OCI-LY1 (cell line): ENCODE results near the gene BMPER.

ENCODE experiments used
- H2AFZ ChIP-seq: fragments of 200-600 bp; sonication (generic), shearing (Covaris generic); 2 replicates; pipeline ENCODE4 v1.6.0; 2014; ENCODE audit warnings: antibody characterized with exemption, mild to moderate bottlenecking, low read length
- H3F3A ChIP-seq: fragments of 200-600 bp; sonication (generic), shearing (Covaris generic); 2 replicates; pipeline ENCODE4 v1.6.0; 2014; ENCODE audit warnings: mild to moderate bottlenecking, antibody characterized with exemption, low read length, moderate library complexity; ENCODE audit not compliant: insufficient read depth
- H3K27ac ChIP-seq: fragments of 200-600 bp; sonication (generic); 2 replicates; pipeline ENCODE4 v1.5.1; 2014; ENCODE audit warnings: low read length, mixed run types, mild to moderate bottlenecking, low read depth; ENCODE audit not compliant: poor library complexity, severe bottlenecking
- H3K27me3 ChIP-seq: fragments of 200-600 bp; sonication (generic); 2 replicates; pipeline ENCODE4 v1.6.0; 2014; ENCODE audit warnings: antibody characterized with exemption, mild to moderate bottlenecking, low read length, moderate library complexity; ENCODE audit not compliant: insufficient read depth
- H3K36me3 ChIP-seq: fragments of 200-600 bp; sonication (generic); 2 replicates; pipeline ENCODE4 v1.6.1; 2014; ENCODE audit warnings: mild to moderate bottlenecking, antibody characterized with exemption, low read length, moderate library complexity, mixed read lengths; ENCODE audit not compliant: insufficient read depth
- H3K4me1 ChIP-seq: fragments of 200-600 bp; sonication (generic); 2 replicates; pipeline ENCODE4 v1.5.1; 2014; ENCODE audit warnings: mild to moderate bottlenecking, low read length, moderate library complexity; ENCODE audit not compliant: insufficient read depth, severe bottlenecking
- H3K4me2 ChIP-seq: fragments of 200-600 bp; sonication (generic), shearing (Covaris generic); 2 replicates; pipeline ENCODE4 v1.6.1; 2014; ENCODE audit warnings: low read length
- H3K4me3 ChIP-seq: fragments of 200-600 bp; sonication (generic); 2 replicates; pipeline ENCODE4 v1.5.1; 2014; ENCODE audit warnings: low read length, low read depth, mild to moderate bottlenecking, mixed read lengths; ENCODE audit not compliant: poor library complexity, severe bottlenecking
- H3K79me2 ChIP-seq: fragments of 200-600 bp; shearing (Covaris generic); 2 replicates; pipeline ENCODE4 v1.6.1; 2016; ENCODE audit warnings: mixed run types, low read length, mixed read lengths; ENCODE audit not compliant: insufficient read depth
- H3K9ac ChIP-seq: fragments of 200-600 bp; sonication (generic), shearing (Covaris generic); 2 replicates; pipeline ENCODE4 v1.6.1; 2014; ENCODE audit warnings: mild to moderate bottlenecking, low read length, mixed read lengths
- H3K9me2 ChIP-seq: fragments of 200-600 bp; sonication (generic), shearing (Covaris generic); 2 replicates; pipeline ENCODE4 v1.6.1; 2014; ENCODE audit warnings: low read depth, mild to moderate bottlenecking, low read length, mixed read lengths
- H3K9me3 ChIP-seq: fragments of 200-600 bp; shearing (Covaris generic); 2 replicates; pipeline ENCODE4 v1.6.1; 2014; ENCODE audit warnings: low read length, mixed read lengths
- H4K20me1 ChIP-seq: fragments of 200-600 bp; sonication (generic), shearing (Covaris generic); 2 replicates; pipeline ENCODE4 v1.6.0; 2016; ENCODE audit warnings: mild to moderate bottlenecking, low read length; ENCODE audit not compliant: insufficient read depth
- EZH2 ChIP-seq: fragments of 200-600 bp; sonication (generic), shearing (Covaris generic); IDR thresholded peaks from 2 replicates; pipeline ENCODE4 v1.8.0; 2017; ENCODE audit warnings: borderline replicate concordance, mixed run types, mild to moderate bottlenecking, antibody characterized with exemption, low read length, moderate library complexity, mixed read lengths
- TF ChIP-seq, protein P1 (sequence below): fragments of 200-600 bp; sonication (generic), shearing (Covaris generic); IDR thresholded peaks from 2 replicates; pipeline ENCODE4 v1.5.1; 2017; ENCODE audit warnings: mild to moderate bottlenecking, antibody characterized with exemption, low read length, moderate library complexity, mixed read lengths

Gene BMPER

GRCh38 chr7:33909318-33909717 lies 4.0 kb downstream of the BMPER start:
- Histone ChIP-seq H3K9ac (no peak overlapping the region), H3K79me2 (no peaks in the 10 kb centered on the region), H3F3A (no peaks in the 10 kb centered on the region), H3K27me3 (no peaks in the 10 kb centered on the region; the same call in 1 of the 2 replicates), H3K4me1 (no peaks in the 10 kb centered on the region), H4K20me1 (no peaks in the 10 kb centered on the region), H3K9me3 (no peaks in the 10 kb centered on the region), H3K4me3 (no peak overlapping the region), H3K36me3 (no peaks in the 10 kb centered on the region), H3K4me2 (no peak overlapping the region), H2AFZ (no peak overlapping the region), H3K27ac (no peak overlapping the region), H3K9me2 (no peaks in the 10 kb centered on the region)
- TF ChIP-seq, protein P1, sequence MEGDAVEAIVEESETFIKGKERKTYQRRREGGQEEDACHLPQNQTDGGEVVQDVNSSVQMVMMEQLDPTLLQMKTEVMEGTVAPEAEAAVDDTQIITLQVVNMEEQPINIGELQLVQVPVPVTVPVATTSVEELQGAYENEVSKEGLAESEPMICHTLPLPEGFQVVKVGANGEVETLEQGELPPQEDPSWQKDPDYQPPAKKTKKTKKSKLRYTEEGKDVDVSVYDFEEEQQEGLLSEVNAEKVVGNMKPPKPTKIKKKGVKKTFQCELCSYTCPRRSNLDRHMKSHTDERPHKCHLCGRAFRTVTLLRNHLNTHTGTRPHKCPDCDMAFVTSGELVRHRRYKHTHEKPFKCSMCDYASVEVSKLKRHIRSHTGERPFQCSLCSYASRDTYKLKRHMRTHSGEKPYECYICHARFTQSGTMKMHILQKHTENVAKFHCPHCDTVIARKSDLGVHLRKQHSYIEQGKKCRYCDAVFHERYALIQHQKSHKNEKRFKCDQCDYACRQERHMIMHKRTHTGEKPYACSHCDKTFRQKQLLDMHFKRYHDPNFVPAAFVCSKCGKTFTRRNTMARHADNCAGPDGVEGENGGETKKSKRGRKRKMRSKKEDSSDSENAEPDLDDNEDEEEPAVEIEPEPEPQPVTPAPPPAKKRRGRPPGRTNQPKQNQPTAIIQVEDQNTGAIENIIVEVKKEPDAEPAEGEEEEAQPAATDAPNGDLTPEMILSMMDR: no peak; the same call in 1 of the 2 replicates
- no peak for TF ChIP-seq EZH2

GRCh38 chr7:33909755-33910154 lies 4.4 kb downstream of the BMPER start:
- no peaks in the 10 kb centered on the region for H3K4me1 ChIP-seq
- no peaks in the 10 kb centered on the region; the same call in 1 of the 2 replicates for H3K27me3 ChIP-seq
- no peaks in the 10 kb centered on the region for H3K36me3 ChIP-seq
- H3K27ac ChIP-seq: no peak overlapping the region
- H3K9me2 ChIP-seq: no peaks in the 10 kb centered on the region
- no peak overlapping the region for H3K4me2 ChIP-seq
- no peaks in the 10 kb centered on the region for H3K79me2 ChIP-seq
- no peak overlapping the region for H2AFZ ChIP-seq
- H3K4me3 ChIP-seq: no peak overlapping the region
- no peak overlapping the region for H3K9ac ChIP-seq
- H3F3A ChIP-seq: no peaks in the 10 kb centered on the region
- no peaks in the 10 kb centered on the region for H4K20me1 ChIP-seq
- H3K9me3 ChIP-seq: no peaks in the 10 kb centered on the region
- TF ChIP-seq, protein P1: no peak
- no peak for TF ChIP-seq EZH2

DNA sequence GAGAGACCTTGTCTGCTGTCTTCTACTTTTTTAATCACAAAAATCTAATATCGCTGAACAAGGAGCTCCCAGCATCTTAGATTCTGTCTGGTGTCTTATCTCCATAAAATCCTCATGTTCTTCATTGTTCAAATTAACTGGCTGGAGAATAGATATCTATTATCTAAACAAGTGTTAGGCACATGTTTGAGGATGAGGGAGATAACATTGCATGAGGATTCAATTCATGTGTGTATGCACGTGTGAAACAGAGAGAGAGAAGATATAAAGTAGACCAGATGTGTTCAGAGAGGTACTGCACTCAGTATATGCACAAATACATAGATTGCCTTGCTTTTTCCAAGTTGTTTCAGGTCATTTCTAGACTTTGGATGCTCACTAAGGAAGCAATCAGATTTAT lies 5.4 kb downstream of the BMPER start:
- Histone ChIP-seq H3K9me3 (no peaks in the 10 kb centered on the region), H3K9me2 (no peaks in the 10 kb centered on the region), H3K4me1 (no peaks in the 10 kb centered on the region), H3K4me3 (no peak overlapping the region), H3K27me3 (no peaks in the 10 kb centered on the region; the same call in 1 of the 2 replicates), H3K4me2 (no peak overlapping the region), H3K27ac (no peak overlapping the region), H2AFZ (no peak overlapping the region), H3F3A (no peaks in the 10 kb centered on the region), H3K79me2 (no peaks in the 10 kb centered on the region), H4K20me1 (no peaks in the 10 kb centered on the region), H3K9ac (no peak overlapping the region), H3K36me3 (no peaks in the 10 kb centered on the region)
- no peak for TF ChIP-seq EZH2

- Histone ChIP-seq H3K36me3 (no peaks in the 10 kb centered on the region), H3K27me3 (no peaks in the 10 kb centered on the region), H3F3A (no peaks in the 10 kb centered on the region), H3K4me1 (no peaks in the 10 kb centered on the region), H3K9me2 (no peaks in the 10 kb centered on the region), H2AFZ (no peak overlapping the region), H3K79me2 (no peaks in the 10 kb centered on the region), H3K9me3 (no peaks in the 10 kb centered on the region), H3K27ac (no peak overlapping the region), H3K4me3 (no peak overlapping the region), H3K9ac (no peak overlapping the region), H3K4me2 (no peak overlapping the region), H4K20me1 (no peaks in the 10 kb centered on the region)
- TF ChIP-seq, protein P1: no peak
- TF ChIP-seq EZH2: no peak
These were observed 11.2 kb downstream of the BMPER start for GRCh38 chr7:33916357-33917081.
